Glutamatergic neuron (in vitro differentiated cells): ENCODE data around the gene AMZ2. TPM values are rescaled to one million over a fixed set of nuclear protein-coding genes. Genes with fewer than 3 reads are reported as not detected.
"Not testable (repeated sequence)": the region's sequence is repeated elsewhere in the genome, so short reads cannot be mapped to it uniquely, and the experiment has no call there.

Source experiments
- DNase-seq: peaks from one replicate; pipeline ENCODE4 v3.0.0; 2022
- H3K27ac Mint-ChIP-seq: one replicate; pipeline ENCODE4 v1.8.0; 2020; ENCODE audit warnings: mild to moderate bottlenecking, mixed read lengths, inconsistent platforms; ENCODE audit not compliant: unreplicated experiment
- H3K27me3 Mint-ChIP-seq: one replicate; pipeline ENCODE4 v1.8.0; 2020; ENCODE audit warnings: mild to moderate bottlenecking, moderate library complexity, mixed read lengths, inconsistent platforms; ENCODE audit not compliant: unreplicated experiment
- H3K36me3 Mint-ChIP-seq: one replicate; pipeline ENCODE4 v1.8.0; 2020; ENCODE audit warnings: mild to moderate bottlenecking, mixed read lengths, inconsistent platforms; ENCODE audit not compliant: unreplicated experiment
- H3K4me1 Mint-ChIP-seq: one replicate; pipeline ENCODE4 v1.8.0; 2020; ENCODE audit warnings: mild to moderate bottlenecking, low read depth, mixed read lengths, inconsistent platforms; ENCODE audit not compliant: unreplicated experiment
- H3K4me3 Mint-ChIP-seq: one replicate; pipeline ENCODE4 v1.8.0; 2020; ENCODE audit warnings: mild to moderate bottlenecking, mixed read lengths, inconsistent platforms; ENCODE audit not compliant: unreplicated experiment
- H3K9me3 Mint-ChIP-seq: one replicate; pipeline ENCODE4 v1.8.0; 2020; ENCODE audit warnings: mild to moderate bottlenecking, moderate library complexity, mixed read lengths, inconsistent platforms; ENCODE audit not compliant: unreplicated experiment
- total RNA-seq: library from RNA; stranded (reverse); fragmentation: NEBNext Ultra II Directional; extraction: Animal tissue kit (Norgen Biotek cat#: 25700); gene quantifications from one replicate; pipeline ENCODE4 v1.2.1, GENCODE V29; 2021; ENCODE audit not compliant: unreplicated experiment
- TF ChIP-seq, protein P1 (sequence below): fragments of 200-600 bp; sonication (generic); IDR thresholded peaks from one replicate; pipeline ENCODE4 v1.5.0; 2021; ENCODE audit not compliant: partially characterized antibody, unreplicated experiment

The AMZ2 gene
- total RNA-seq, 1 donor from 2014 or later: 68.5 TPM

- peaks cover 5% of the 10 kb centered on the region for H3K9me3 Mint-ChIP-seq
- TF ChIP-seq, protein P1, sequence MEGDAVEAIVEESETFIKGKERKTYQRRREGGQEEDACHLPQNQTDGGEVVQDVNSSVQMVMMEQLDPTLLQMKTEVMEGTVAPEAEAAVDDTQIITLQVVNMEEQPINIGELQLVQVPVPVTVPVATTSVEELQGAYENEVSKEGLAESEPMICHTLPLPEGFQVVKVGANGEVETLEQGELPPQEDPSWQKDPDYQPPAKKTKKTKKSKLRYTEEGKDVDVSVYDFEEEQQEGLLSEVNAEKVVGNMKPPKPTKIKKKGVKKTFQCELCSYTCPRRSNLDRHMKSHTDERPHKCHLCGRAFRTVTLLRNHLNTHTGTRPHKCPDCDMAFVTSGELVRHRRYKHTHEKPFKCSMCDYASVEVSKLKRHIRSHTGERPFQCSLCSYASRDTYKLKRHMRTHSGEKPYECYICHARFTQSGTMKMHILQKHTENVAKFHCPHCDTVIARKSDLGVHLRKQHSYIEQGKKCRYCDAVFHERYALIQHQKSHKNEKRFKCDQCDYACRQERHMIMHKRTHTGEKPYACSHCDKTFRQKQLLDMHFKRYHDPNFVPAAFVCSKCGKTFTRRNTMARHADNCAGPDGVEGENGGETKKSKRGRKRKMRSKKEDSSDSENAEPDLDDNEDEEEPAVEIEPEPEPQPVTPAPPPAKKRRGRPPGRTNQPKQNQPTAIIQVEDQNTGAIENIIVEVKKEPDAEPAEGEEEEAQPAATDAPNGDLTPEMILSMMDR: no peak
- H3K27ac Mint-ChIP-seq: no peak overlapping the region
- peaks cover 6% of the 10 kb centered on the region for H3K36me3 Mint-ChIP-seq
- H3K4me1 Mint-ChIP-seq: no peaks in the 10 kb centered on the region
- no peak overlapping the region for H3K4me3 Mint-ChIP-seq
- H3K27me3 Mint-ChIP-seq: no peaks in the 10 kb centered on the region
- DNase-seq: no peak
Observed at GRCh38 chr17:68222606-68223005, 25.2 kb upstream of the AMZ2 start.

- H3K27ac Mint-ChIP-seq, H3K9me3 Mint-ChIP-seq, DNase-seq, H3K27me3 Mint-ChIP-seq, H3K36me3 Mint-ChIP-seq, H3K4me3 Mint-ChIP-seq, H3K4me1 Mint-ChIP-seq: not testable (repeated sequence)
Observed at GRCh38 chr17:68225055-68225454, 22.8 kb upstream of the AMZ2 start.

GRCh38 chr17:68228039-68228680, 19.7 kb upstream of the AMZ2 start:
- not testable (repeated sequence) for H3K36me3 Mint-ChIP-seq, H3K4me1 Mint-ChIP-seq, H3K4me3 Mint-ChIP-seq, H3K27ac Mint-ChIP-seq, H3K9me3 Mint-ChIP-seq, H3K27me3 Mint-ChIP-seq, DNase-seq

GRCh38 chr17:68228817-68229570, 18.8 kb upstream of the AMZ2 start:
- H3K27ac Mint-ChIP-seq: no peak overlapping the region

DNA sequence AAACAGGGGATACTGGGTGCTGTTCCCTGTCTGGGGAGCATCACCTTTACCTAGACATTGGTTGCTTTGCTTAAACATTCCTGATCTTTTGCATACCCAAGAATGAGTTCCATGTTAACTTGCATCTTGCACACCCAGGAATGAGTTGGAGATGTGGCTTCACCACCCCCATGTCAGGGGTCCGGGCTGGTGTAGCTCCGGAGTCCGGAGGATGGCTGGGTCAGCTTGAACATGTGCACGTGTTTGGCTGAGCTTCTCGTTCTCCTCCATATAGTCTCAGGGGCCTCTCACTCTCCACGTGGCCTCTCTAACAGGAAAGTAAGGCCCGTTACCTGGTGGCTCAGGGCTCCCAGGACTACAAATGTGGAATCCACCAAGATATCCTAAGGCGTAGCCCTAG, 18.2 kb upstream of the AMZ2 start:
- no peak overlapping the region for H3K27ac Mint-ChIP-seq
- H3K4me1 Mint-ChIP-seq: no peaks in the 10 kb centered on the region
- peaks cover 2% of the 10 kb centered on the region for H3K9me3 Mint-ChIP-seq
- no peak for DNase-seq
- H3K27me3 Mint-ChIP-seq: no peaks in the 10 kb centered on the region
- no peak overlapping the region for H3K4me3 Mint-ChIP-seq
- no peaks in the 10 kb centered on the region for H3K36me3 Mint-ChIP-seq
- TF ChIP-seq, protein P1: no peak

More at GRCh38 chr17:68228817-68229570, 18.8 kb upstream of the AMZ2 start:
- no peaks in the 10 kb centered on the region for H3K4me1 Mint-ChIP-seq
- no peak overlapping the region for H3K4me3 Mint-ChIP-seq
- no peaks in the 10 kb centered on the region for H3K36me3 Mint-ChIP-seq
- no peaks in the 10 kb centered on the region for H3K27me3 Mint-ChIP-seq
- no peak for DNase-seq
- H3K9me3 Mint-ChIP-seq: peaks cover 2% of the 10 kb centered on the region
- TF ChIP-seq, protein P1: no peak

GRCh38 chr17:68231131-68231530, 16.7 kb upstream of the AMZ2 start:
- H3K9me3 Mint-ChIP-seq, DNase-seq, H3K36me3 Mint-ChIP-seq, H3K4me1 Mint-ChIP-seq, H3K27ac Mint-ChIP-seq, H3K4me3 Mint-ChIP-seq, H3K27me3 Mint-ChIP-seq: not testable (repeated sequence)
